ENCODE data around the gene KRTAP10-7.

Gene KRTAP10-7

DNA sequence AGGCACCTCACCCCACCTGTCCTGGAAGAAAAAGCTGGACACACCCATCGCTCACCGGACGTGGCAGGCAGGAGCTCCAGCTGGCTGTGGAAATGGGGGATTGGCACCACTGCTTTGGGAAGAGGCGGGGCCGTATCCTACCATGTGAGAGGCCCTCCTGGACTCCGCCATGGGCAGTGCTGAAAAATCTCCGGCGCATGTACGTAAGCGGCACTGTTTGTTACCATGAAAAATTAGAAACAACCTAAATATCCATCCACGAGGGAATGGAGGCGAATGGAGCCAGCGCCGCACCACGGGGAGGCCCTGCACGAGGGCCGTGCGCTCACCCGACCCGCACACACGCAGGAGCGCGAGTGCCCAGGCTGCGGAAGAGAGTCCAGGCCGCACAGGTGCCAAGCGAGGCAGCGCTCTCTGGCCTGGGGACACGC, 14.6 kb downstream of the KRTAP10-7 start:
- Histone ChIP-seq H3K36me3 (replicated peaks; ENCODE audit: low read depth, low read length) (no peaks in the 10 kb centered on the region), H4K20me1 (ENCODE audit: insufficient read depth, low read length) (no peaks in the 10 kb centered on the region), H3K4me2 (ENCODE audit: low read length) (no peak overlapping the region), H3K9ac (ENCODE audit: low read length) (no peak overlapping the region), H3K4me3 (ENCODE audit: low read length) (no peak overlapping the region), H3K79me2 (ENCODE audit: low read length) (no peaks in the 10 kb centered on the region), H3K27me3 (ENCODE audit: low read depth, low read length) (no peaks in the 10 kb centered on the region), H3K27ac (ENCODE audit: low read length) (no peak overlapping the region), H2AFZ (ENCODE audit: low read depth, low read length) (no peak overlapping the region), H3K4me1 (ENCODE audit: low read length) (no peaks in the 10 kb centered on the region), H3K9me3 (ENCODE audit: insufficient read depth, low read length) (peaks cover 4% of the 10 kb centered on the region; the same call in 1 of the 2 replicates)
- TF ChIP-seq, protein P1, sequence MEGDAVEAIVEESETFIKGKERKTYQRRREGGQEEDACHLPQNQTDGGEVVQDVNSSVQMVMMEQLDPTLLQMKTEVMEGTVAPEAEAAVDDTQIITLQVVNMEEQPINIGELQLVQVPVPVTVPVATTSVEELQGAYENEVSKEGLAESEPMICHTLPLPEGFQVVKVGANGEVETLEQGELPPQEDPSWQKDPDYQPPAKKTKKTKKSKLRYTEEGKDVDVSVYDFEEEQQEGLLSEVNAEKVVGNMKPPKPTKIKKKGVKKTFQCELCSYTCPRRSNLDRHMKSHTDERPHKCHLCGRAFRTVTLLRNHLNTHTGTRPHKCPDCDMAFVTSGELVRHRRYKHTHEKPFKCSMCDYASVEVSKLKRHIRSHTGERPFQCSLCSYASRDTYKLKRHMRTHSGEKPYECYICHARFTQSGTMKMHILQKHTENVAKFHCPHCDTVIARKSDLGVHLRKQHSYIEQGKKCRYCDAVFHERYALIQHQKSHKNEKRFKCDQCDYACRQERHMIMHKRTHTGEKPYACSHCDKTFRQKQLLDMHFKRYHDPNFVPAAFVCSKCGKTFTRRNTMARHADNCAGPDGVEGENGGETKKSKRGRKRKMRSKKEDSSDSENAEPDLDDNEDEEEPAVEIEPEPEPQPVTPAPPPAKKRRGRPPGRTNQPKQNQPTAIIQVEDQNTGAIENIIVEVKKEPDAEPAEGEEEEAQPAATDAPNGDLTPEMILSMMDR (IDR thresholded peaks at IDR 0.05; ENCODE audit: low read depth, low read length): no peak
- no peak for TF ChIP-seq EZH2phosphoT487 (IDR thresholded peaks at IDR 0.05; ENCODE audit: low read depth)

DNA sequence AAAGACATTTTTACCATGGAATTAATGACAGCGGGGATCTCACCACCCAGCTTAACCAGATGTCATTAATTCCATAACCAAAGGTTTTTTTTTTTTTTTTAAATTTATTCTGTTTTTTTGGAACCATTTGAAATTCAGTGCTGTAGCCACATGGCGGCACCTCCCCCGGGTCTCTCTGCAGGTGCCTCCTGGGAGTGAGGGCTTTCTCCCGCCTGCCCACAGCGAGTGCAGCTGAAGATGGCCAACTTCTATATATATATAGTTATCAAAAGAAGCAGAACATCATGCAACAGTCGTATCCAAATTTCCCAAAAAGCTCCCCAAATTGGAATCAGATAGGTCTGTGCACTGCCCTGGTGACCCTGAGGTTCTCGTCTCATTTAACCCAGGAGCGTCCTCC, 15.1 kb downstream of the KRTAP10-7 start:
- no peak overlapping the region for H3K4me2 ChIP-seq (ENCODE audit: low read length)

DNA sequence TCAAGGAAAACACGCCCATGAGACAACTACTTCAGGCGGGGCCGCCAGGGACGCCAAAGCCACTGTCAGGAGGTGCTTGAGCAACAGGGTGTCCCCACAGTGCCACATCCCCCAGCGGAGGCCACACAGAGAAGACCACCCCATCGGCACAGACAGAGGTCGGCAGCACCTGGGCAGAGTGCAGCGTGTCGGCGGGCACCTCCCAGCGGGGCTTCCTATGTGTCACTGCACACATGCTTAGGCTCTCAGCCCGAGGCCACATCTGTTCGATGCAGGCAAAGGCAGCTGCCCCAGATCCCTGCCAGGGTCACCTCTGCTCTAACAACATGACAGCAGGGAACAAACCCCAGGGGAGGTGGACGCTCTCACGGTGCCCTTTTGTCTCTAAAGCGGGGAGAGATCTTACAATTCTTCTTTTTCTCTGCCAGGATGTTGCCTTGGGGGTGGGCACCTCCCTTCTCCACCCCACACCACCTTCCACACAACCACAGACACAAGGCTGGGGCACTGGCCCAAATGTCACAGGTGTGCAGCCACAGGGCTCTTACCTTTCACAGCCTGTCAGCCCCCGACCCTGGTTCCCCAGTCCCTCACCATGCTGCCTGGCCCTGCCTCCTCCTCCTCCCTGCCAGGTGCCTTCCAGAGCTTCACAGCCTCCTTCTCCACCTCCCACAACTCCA, 15.7 kb downstream of the KRTAP10-7 start:
- no peak overlapping the region for H2AFZ ChIP-seq (ENCODE audit: low read depth, low read length)
- H3K9ac ChIP-seq (ENCODE audit: low read length): no peak overlapping the region
- H3K9me3 ChIP-seq (ENCODE audit: insufficient read depth, low read length): peaks cover 4% of the 10 kb centered on the region; the same call in 1 of the 2 replicates
- no peaks in the 10 kb centered on the region for H3K36me3 ChIP-seq (replicated peaks; ENCODE audit: low read depth, low read length)
- TF ChIP-seq, protein P1 (IDR thresholded peaks at IDR 0.05; ENCODE audit: low read depth, low read length): no peak
- H3K27me3 ChIP-seq (ENCODE audit: low read depth, low read length): no peaks in the 10 kb centered on the region
- H4K20me1 ChIP-seq (ENCODE audit: insufficient read depth, low read length): no peaks in the 10 kb centered on the region
- no peaks in the 10 kb centered on the region for H3K4me1 ChIP-seq (ENCODE audit: low read length)
- no peak overlapping the region for H3K27ac ChIP-seq (ENCODE audit: low read length)
- H3K4me2 ChIP-seq (ENCODE audit: low read length): no peak overlapping the region
- no peak overlapping the region for H3K4me3 ChIP-seq (ENCODE audit: low read length)
- no peaks in the 10 kb centered on the region for H3K79me2 ChIP-seq (ENCODE audit: low read length)

More for the DNA sequence above, 15.1 kb downstream of the KRTAP10-7 start:
- Histone ChIP-seq H3K27ac (ENCODE audit: low read length) (no peak overlapping the region), H4K20me1 (ENCODE audit: insufficient read depth, low read length) (no peaks in the 10 kb centered on the region), H3K4me1 (ENCODE audit: low read length) (no peaks in the 10 kb centered on the region), H3K9me3 (ENCODE audit: insufficient read depth, low read length) (peaks cover 4% of the 10 kb centered on the region; the same call in 1 of the 2 replicates), H2AFZ (ENCODE audit: low read depth, low read length) (no peak overlapping the region), H3K79me2 (ENCODE audit: low read length) (no peaks in the 10 kb centered on the region), H3K36me3 (replicated peaks; ENCODE audit: low read depth, low read length) (no peaks in the 10 kb centered on the region), H3K9ac (ENCODE audit: low read length) (no peak overlapping the region), H3K27me3 (ENCODE audit: low read depth, low read length) (no peaks in the 10 kb centered on the region), H3K4me3 (ENCODE audit: low read length) (no peak overlapping the region)
- TF ChIP-seq, protein P1 (IDR thresholded peaks at IDR 0.05; ENCODE audit: low read depth, low read length): no peak
- TF ChIP-seq EZH2phosphoT487 (IDR thresholded peaks at IDR 0.05; ENCODE audit: low read depth): no peak

DNA sequence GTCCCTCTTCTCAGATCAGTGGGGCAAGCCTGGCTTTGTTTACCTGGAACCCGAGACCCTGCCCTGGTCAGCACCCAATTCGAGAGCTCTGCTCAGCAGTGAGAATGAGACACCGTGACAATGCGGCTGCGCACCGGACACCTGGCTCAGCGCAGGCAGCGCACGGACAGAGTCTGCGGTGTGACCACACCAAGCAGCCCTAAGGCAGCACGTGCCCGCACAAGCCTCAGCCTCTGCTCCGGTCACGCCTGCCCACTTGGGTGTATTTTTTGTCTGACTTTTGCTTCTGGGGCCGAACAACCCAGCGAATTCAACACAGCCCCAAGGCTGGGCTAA, 16.2 kb downstream of the KRTAP10-7 start:
- Histone ChIP-seq H3K4me2 (ENCODE audit: low read length) (no peak overlapping the region), H3K36me3 (replicated peaks; ENCODE audit: low read depth, low read length) (no peaks in the 10 kb centered on the region), H3K4me1 (ENCODE audit: low read length) (no peaks in the 10 kb centered on the region), H3K4me3 (ENCODE audit: low read length) (no peak overlapping the region), H3K79me2 (ENCODE audit: low read length) (no peaks in the 10 kb centered on the region), H4K20me1 (ENCODE audit: insufficient read depth, low read length) (no peaks in the 10 kb centered on the region), H3K27me3 (ENCODE audit: low read depth, low read length) (no peaks in the 10 kb centered on the region), H3K27ac (ENCODE audit: low read length) (no peak overlapping the region), H3K9ac (ENCODE audit: low read length) (no peak overlapping the region), H3K9me3 (ENCODE audit: insufficient read depth, low read length) (peaks cover 4% of the 10 kb centered on the region; the same call in 1 of the 2 replicates), H2AFZ (ENCODE audit: low read depth, low read length) (no peak overlapping the region)
- TF ChIP-seq EZH2phosphoT487 (IDR thresholded peaks at IDR 0.05; ENCODE audit: low read depth): no peak
- TF ChIP-seq, protein P1 (IDR thresholded peaks at IDR 0.05; ENCODE audit: low read depth, low read length): no peak

Data from OCI-LY3 (cell line).